ENCODE measurements around the gene AVL9. TPM values are rescaled to one million over a fixed set of nuclear protein-coding genes. Genes with fewer than 3 reads are reported as not detected.

AVL9 gene
- polyA plus RNA-seq, 1 experiment, result 17.4 TPM

GRCh38 chr7:32579776-32580175 lies 84.5 kb downstream of the AVL9 start:
- no peak for TF ChIP-seq CTCF (IDR thresholded peaks at IDR 0.05; ENCODE audit: low read depth, low read length)
- H3K9me3 ChIP-seq (ENCODE audit: control insufficient read depth, insufficient read depth, low read length), result no peaks in the 10 kb centered on the region
- no peaks in the 10 kb centered on the region for H3K27me3 ChIP-seq (ENCODE audit: control insufficient read depth, insufficient read depth, low read length)
- ChIA-PET CTCF (no interaction called here), POLR2A (interaction anchor here (0.7 kb wide), 1 partner anchor 84 kb away, joined by 3 read pairs; no protein-coding TSS in a partner anchor)
- DNase-seq (ENCODE audit: low read depth, low spot score), result no peak
- H3K27ac ChIP-seq (ENCODE audit: low read depth, low read length), result no peak overlapping the region
- no peak overlapping the region for H3K4me3 ChIP-seq (ENCODE audit: low read depth, low read length)

- no peaks in the 10 kb centered on the region for H3K27me3 ChIP-seq (ENCODE audit: control insufficient read depth, insufficient read depth, low read length)
- POLR2A ChIA-PET, result no interaction called here
- H3K9me3 ChIP-seq (ENCODE audit: control insufficient read depth, insufficient read depth, low read length), result no peaks in the 10 kb centered on the region
- TF ChIP-seq CTCF (IDR thresholded peaks at IDR 0.05; ENCODE audit: low read depth, low read length), result no peak
- no peak overlapping the region for H3K27ac ChIP-seq (ENCODE audit: low read depth, low read length)
- CTCF ChIA-PET, result no interaction called here
- H3K4me3 ChIP-seq (ENCODE audit: low read depth, low read length), result no peak overlapping the region
- DNase-seq (ENCODE audit: low read depth, low spot score), result no peak
Measured at GRCh38 chr7:32580646-32581045, 85.4 kb downstream of the AVL9 start.

DNA sequence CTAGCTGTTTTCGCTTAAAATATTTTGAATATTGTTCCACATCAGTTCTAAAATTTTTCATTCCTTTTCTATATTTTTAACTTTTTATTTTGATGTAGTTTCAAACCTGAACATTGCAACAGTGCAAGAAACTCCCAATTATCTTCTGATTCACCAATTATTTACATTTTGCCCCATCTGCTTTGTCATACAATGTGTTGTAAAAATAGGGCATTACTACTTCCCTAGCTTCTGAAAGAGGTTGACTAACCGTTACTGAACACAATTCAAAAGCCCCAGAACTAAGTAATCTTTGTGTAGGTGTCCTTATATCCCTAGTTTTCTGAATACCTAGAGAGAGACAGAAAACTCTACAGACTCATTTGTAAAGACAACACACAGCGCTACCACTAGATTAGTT lies 86.7 kb downstream of the AVL9 start:
- DNase-seq (ENCODE audit: low read depth, low spot score), result no peak
- CTCF ChIA-PET, result no interaction called here
- no peaks in the 10 kb centered on the region for H3K9me3 ChIP-seq (ENCODE audit: control insufficient read depth, insufficient read depth, low read length)
- no peak overlapping the region for H3K4me3 ChIP-seq (ENCODE audit: low read depth, low read length)
- POLR2A ChIA-PET, result no interaction called here
- H3K27me3 ChIP-seq (ENCODE audit: control insufficient read depth, insufficient read depth, low read length), result no peaks in the 10 kb centered on the region
- H3K27ac ChIP-seq (ENCODE audit: low read depth, low read length), result no peak overlapping the region
- no peak for TF ChIP-seq CTCF (IDR thresholded peaks at IDR 0.05; ENCODE audit: low read depth, low read length)

DNA sequence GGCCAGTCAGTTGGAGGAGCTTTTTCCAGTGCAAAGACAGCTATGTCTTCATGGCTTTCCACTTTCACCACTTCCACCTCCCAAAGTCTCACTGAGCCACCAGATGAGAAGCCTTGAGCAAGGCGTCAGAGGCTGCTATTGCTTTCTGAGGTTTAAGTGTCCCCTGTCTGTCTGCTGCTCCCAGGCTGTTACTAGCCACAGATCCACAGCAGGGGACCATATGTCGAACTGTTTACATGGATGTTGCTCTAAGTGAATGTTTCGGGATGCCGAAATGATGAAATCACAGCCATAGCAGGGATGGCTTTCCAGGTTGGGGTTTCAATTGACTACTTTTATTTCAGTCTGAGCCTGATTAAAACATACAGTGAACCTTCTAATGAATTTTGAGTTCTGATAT lies 88.5 kb downstream of the AVL9 start:
- H3K27me3 ChIP-seq (ENCODE audit: control insufficient read depth, insufficient read depth, low read length), result no peaks in the 10 kb centered on the region

More for the DNA sequence above, 88.5 kb downstream of the AVL9 start:
- Histone ChIP-seq H3K9me3 (ENCODE audit: control insufficient read depth, insufficient read depth, low read length) (no peaks in the 10 kb centered on the region), H3K4me3 (ENCODE audit: low read depth, low read length) (no peak overlapping the region), H3K27ac (ENCODE audit: low read depth, low read length) (peak overlapping the region; percentile 53)
- TF ChIP-seq CTCF (IDR thresholded peaks at IDR 0.05; ENCODE audit: low read depth, low read length), result no peak
- ChIA-PET CTCF (no interaction called here), POLR2A (no interaction called here)
- peak; percentile 47 for DNase-seq (ENCODE audit: low read depth, low spot score)
